ENCODE measurements around the gene FHIT.

GRCh38 chr3:59882746-59883145 is 1368.5 kb downstream of the FHIT start:
- TF ChIP-seq POLR2A (IDR thresholded peaks at IDR 0.05; ENCODE audit: low read length): no peak
- no peak for TF ChIP-seq GATA1 (IDR thresholded peaks at IDR 0.05; ENCODE audit: low read depth, low read length)

All from erythroblast (primary cell).